Muscle of leg (tissue), 11 donors: ENCODE data around the gene OPN3. TPM values are rescaled to one million over a fixed set of nuclear protein-coding genes. Genes with fewer than 3 reads are reported as not detected.
A peak's percentile ranks its signal among the peaks of the same experiment; 100 is the strongest.

Experiments used
- DNase-seq: peaks from one replicate; pipeline ENCODE4 v3.0.0; 2013
- H3K27ac ChIP-seq: one replicate; pipeline ENCODE4 v1.5.1; 2013; ENCODE audit warnings: mild to moderate bottlenecking, low read length, control low read depth
- H3K27me3 ChIP-seq: one replicate; pipeline ENCODE4 v1.6.1; 2013; ENCODE audit warnings: low read length; ENCODE audit not compliant: control insufficient read depth, insufficient read depth
- H3K36me3 ChIP-seq: one replicate; pipeline ENCODE4 v1.6.1; 2013; ENCODE audit warnings: low read length; ENCODE audit not compliant: control insufficient read depth, insufficient read depth
- H3K4me1 ChIP-seq: one replicate; pipeline ENCODE4 v1.6.1; 2013; ENCODE audit warnings: low read length; ENCODE audit not compliant: control insufficient read depth, insufficient read depth
- H3K4me3 ChIP-seq: one replicate; pipeline ENCODE4 v1.5.1; 2013; ENCODE audit warnings: low read length, control low read depth
- H3K9me3 ChIP-seq: replicated peaks from 2 replicates; pipeline ENCODE4 v1.6.1; 2013; ENCODE audit warnings: low read depth, low read length; ENCODE audit not compliant: control insufficient read depth
- WGBS: methylation state at CpG from one replicate; pipeline ENCODE4 v1.1.5; 2013; ENCODE audit warnings: missing lambda C conversion rate; ENCODE audit not compliant: insufficient coverage; 5-methylcytosine and 5-hydroxymethylcytosine counted together
- polyA plus RNA-seq, 8 donors: library from polyadenylated mRNA; unstranded; fragments of 120-200 nt; gene quantifications; one replicate each; pipeline versions ENCODE4 v1.2.1 to v1.2.3, GENCODE V29; 2013; ENCODE audit warnings: inconsistent platforms in 1 of 8, low replicate concordance in 1 of 8; ENCODE audit not compliant: insufficient read length in 8 of 8, insufficient read depth in 1 of 8
- total RNA-seq: library from RNA; stranded (reverse); fragments of 120-200 nt; gene quantifications from one replicate; pipeline ENCODE4 v1.2.4, GENCODE V29; 2013

OPN3 gene
- total and polyA plus RNA-seq, 9 donors: 13.6 to 27.9 (median 19.6) TPM

- no peaks in the 10 kb centered on the region for H3K4me1 ChIP-seq
- H3K27me3 ChIP-seq: no peaks in the 10 kb centered on the region
- H3K4me3 ChIP-seq: no peak overlapping the region
- no peaks in the 10 kb centered on the region for H3K36me3 ChIP-seq
- no CpG with 5 or more reads among the region's 3 CpGs for WGBS
- DNase-seq: peak; percentile 72
- no peak overlapping the region for H3K27ac ChIP-seq
- H3K9me3 ChIP-seq: no peaks in the 10 kb centered on the region
Measured at GRCh38 chr1:241611063-241611462, 29.1 kb downstream of the OPN3 start.

GRCh38 chr1:241610056-241610815, 29.9 kb downstream of the OPN3 start:
- Histone ChIP-seq H3K27me3 (no peaks in the 10 kb centered on the region), H3K4me3 (no peak overlapping the region), H3K36me3 (no peaks in the 10 kb centered on the region), H3K27ac (no peak overlapping the region), H3K4me1 (no peaks in the 10 kb centered on the region), H3K9me3 (no peaks in the 10 kb centered on the region)
- no peak for DNase-seq
- WGBS: 50% methylated on average over 6 of the region's 8 CpGs

DNA sequence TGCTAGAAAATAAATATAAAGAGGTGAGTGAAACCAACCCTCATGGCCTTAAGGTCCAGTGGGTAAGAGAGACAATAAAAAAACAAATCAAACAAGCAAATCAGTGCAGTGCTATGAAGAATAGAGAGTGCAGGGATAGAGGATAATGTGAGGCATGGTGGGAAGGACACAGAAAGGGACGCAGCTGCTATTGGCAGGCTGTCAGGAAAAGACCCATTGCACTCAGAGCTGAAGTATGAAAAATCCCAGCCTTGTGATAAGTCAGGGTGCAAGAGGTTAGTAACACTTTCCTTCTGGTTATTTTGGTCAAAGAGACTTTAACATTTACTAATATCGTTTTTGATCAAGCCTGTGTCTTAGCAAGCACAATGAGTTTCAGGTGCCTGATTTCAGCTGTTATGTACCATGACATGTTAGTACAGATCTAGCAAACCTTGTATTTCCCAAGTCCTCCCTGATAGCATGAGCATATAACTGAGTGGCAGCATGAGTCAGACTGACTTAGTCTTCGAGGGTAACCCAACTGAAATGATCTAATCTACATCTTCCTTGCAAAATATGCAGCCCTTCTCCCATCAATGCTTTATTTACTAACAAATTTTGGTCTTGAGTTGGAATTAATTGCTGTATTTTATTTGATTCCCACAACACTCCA, 31.7 kb downstream of the OPN3 start:
- H3K9me3 ChIP-seq: no peaks in the 10 kb centered on the region
- no peaks in the 10 kb centered on the region for H3K36me3 ChIP-seq
- H3K27me3 ChIP-seq: no peaks in the 10 kb centered on the region
- no peak for DNase-seq
- no peaks in the 10 kb centered on the region for H3K4me1 ChIP-seq
- H3K27ac ChIP-seq: no peak overlapping the region
- WGBS: 17% methylated on average over 1 of the region's 3 CpGs
- H3K4me3 ChIP-seq: no peak overlapping the region

GRCh38 chr1:241607497-241607896, 32.7 kb downstream of the OPN3 start:
- no peak overlapping the region for H3K27ac ChIP-seq
- no peak overlapping the region for H3K4me3 ChIP-seq
- no peaks in the 10 kb centered on the region for H3K9me3 ChIP-seq
- DNase-seq: no peak
- H3K4me1 ChIP-seq: no peaks in the 10 kb centered on the region
- no peaks in the 10 kb centered on the region for H3K27me3 ChIP-seq
- H3K36me3 ChIP-seq: no peaks in the 10 kb centered on the region

- no peaks in the 10 kb centered on the region for H3K9me3 ChIP-seq
- peaks cover 2% of the 10 kb centered on the region for H3K36me3 ChIP-seq
- no peak overlapping the region for H3K4me3 ChIP-seq
- H3K27me3 ChIP-seq: no peaks in the 10 kb centered on the region
- no peaks in the 10 kb centered on the region for H3K4me1 ChIP-seq
- H3K27ac ChIP-seq: no peak overlapping the region
- 78% methylated on average over 3 of the region's 5 CpGs for WGBS
- no peak for DNase-seq
Measured at GRCh38 chr1:241606544-241606943, 33.6 kb downstream of the OPN3 start.

- H3K4me3 ChIP-seq: no peak overlapping the region
- no peaks in the 10 kb centered on the region for H3K27me3 ChIP-seq
- whole genome bisulfite sequencing: 76% methylated on average over 3 of the region's 9 CpGs
- H3K4me1 ChIP-seq: no peaks in the 10 kb centered on the region
- DNase-seq: no peak
- H3K9me3 ChIP-seq: no peaks in the 10 kb centered on the region
- no peak overlapping the region for H3K27ac ChIP-seq
- peaks cover 5% of the 10 kb centered on the region for H3K36me3 ChIP-seq
Measured at GRCh38 chr1:241605146-241605805, 34.9 kb downstream of the OPN3 start.

DNA sequence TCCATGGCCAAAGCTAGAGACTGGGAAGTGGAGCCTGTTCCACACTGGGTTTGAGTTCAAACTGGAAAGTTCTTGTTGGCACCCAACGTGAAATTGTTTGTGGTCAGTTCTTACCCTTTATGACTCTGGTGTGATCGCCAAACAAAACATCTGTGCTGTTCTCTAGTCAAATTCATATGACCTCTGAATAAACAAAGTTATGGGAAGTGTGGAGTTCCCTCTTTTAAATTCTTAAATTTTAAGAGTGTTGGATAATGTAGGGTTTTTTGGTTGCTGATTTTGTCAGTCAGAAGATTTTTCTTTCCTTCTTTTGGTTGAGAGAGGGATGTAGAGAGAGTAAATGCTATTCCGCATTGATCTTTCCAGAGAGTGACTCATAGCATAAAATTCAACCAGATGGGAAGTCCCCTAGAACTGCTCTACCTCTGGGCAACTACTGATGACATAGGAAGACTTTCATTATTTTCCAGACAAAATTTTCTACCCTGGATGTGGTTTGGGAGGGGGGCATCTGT, 36.4 kb downstream of the OPN3 start:
- Histone ChIP-seq H3K4me3 (no peak overlapping the region), H3K27ac (no peak overlapping the region), H3K4me1 (no peaks in the 10 kb centered on the region), H3K27me3 (no peaks in the 10 kb centered on the region), H3K36me3 (peaks cover 5% of the 10 kb centered on the region), H3K9me3 (no peaks in the 10 kb centered on the region)
- WGBS: 83% methylated on average over 1 of the region's 3 CpGs
- DNase-seq: peak; percentile 10

GRCh38 chr1:241600496-241600901, 39.7 kb downstream of the OPN3 start:
- Histone ChIP-seq H3K4me1 (no peaks in the 10 kb centered on the region), H3K4me3 (no peak overlapping the region), H3K9me3 (no peaks in the 10 kb centered on the region), H3K36me3 (peaks cover 5% of the 10 kb centered on the region), H3K27ac (no peak overlapping the region), H3K27me3 (no peaks in the 10 kb centered on the region)
- DNase-seq: no peak
- WGBS: 80% methylated on average over 1 of the region's 2 CpGs

DNA sequence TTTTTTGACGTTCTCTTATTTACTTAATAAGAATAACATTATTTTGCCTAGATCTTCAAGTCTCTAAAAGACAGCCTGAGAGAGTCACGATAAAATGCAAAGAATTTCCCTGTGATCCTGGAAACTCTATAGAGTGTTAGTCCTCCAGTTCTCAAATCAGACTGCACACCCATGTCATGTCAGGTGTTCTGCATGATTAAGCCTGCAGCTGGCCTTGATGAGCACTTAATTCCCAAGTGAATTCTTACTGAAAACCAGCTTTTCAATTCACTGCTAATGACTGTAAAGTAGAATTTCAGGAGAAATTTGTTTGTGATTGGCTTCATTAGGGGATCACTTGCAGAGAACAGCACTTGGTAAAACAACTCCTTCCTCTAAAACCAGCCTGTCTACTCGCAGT, 41.9 kb downstream of the OPN3 start:
- WGBS: 60% methylated on average over 1 of the region's 3 CpGs

GRCh38 chr1:241596633-241597032, 43.5 kb downstream of the OPN3 start:
- Histone ChIP-seq H3K9me3 (no peaks in the 10 kb centered on the region), H3K27me3 (no peaks in the 10 kb centered on the region), H3K27ac (no peak overlapping the region), H3K4me1 (no peaks in the 10 kb centered on the region), H3K36me3 (peaks cover 5% of the 10 kb centered on the region), H3K4me3 (no peak overlapping the region)
- DNase-seq: no peak
- 91% methylated on average over 5 of the region's 6 CpGs for WGBS

More for the DNA sequence above, 41.9 kb downstream of the OPN3 start:
- no peak overlapping the region for H3K4me3 ChIP-seq
- H3K27me3 ChIP-seq: no peaks in the 10 kb centered on the region
- DNase-seq: no peak
- no peak overlapping the region for H3K27ac ChIP-seq
- no peaks in the 10 kb centered on the region for H3K9me3 ChIP-seq
- H3K36me3 ChIP-seq: peaks cover 7% of the 10 kb centered on the region
- H3K4me1 ChIP-seq: no peaks in the 10 kb centered on the region
